Measurements from ENCODE around the gene TSPAN12. TPM values are rescaled to one million over a fixed set of nuclear protein-coding genes. Genes with fewer than 3 reads are reported as not detected.

The TSPAN12 gene
- total and polyA plus RNA-seq, 2 donors (not counting 1 experiment from before 2014, with no cell fraction given), result 1.7 to 2.7 TPM

DNA sequence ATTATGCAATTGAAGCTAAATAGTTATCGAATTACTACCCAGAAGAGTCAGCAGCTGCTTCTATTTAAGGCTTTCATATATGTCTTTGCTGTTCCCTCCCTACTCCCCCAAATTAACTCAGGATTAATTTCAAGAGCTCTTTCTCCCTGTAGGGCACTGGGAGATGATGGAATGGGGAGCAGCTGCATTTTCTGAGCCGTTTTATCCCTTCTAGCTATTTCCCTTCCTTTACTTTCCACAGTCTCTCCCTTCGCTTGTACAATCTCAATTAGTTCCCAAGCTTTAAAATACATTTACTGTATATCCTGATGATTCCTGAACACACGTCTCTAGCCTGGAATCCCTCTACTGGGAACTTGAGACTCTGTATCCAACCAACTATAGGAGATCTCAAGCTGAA lies 19.8 kb upstream of the TSPAN12 start:
- no peak for TF ChIP-seq EZH2 (IDR thresholded peaks at IDR 0.05; ENCODE audit: low read length, missing control alignments)
- TF ChIP-seq, protein P1, sequence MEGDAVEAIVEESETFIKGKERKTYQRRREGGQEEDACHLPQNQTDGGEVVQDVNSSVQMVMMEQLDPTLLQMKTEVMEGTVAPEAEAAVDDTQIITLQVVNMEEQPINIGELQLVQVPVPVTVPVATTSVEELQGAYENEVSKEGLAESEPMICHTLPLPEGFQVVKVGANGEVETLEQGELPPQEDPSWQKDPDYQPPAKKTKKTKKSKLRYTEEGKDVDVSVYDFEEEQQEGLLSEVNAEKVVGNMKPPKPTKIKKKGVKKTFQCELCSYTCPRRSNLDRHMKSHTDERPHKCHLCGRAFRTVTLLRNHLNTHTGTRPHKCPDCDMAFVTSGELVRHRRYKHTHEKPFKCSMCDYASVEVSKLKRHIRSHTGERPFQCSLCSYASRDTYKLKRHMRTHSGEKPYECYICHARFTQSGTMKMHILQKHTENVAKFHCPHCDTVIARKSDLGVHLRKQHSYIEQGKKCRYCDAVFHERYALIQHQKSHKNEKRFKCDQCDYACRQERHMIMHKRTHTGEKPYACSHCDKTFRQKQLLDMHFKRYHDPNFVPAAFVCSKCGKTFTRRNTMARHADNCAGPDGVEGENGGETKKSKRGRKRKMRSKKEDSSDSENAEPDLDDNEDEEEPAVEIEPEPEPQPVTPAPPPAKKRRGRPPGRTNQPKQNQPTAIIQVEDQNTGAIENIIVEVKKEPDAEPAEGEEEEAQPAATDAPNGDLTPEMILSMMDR (conservative IDR thresholded peaks at IDR 0.05 in 1 of 2, IDR thresholded peaks at IDR 0.05 in 1 of 2; ENCODE audit: low read depth in 1 of 2, low read length in 2 of 2), result no peak
- no peak overlapping the region for H3K27ac ChIP-seq (ENCODE audit: insufficient read depth, low read length)
- no peaks in the 10 kb centered on the region for H3K79me2 ChIP-seq (ENCODE audit: control insufficient read depth, insufficient read depth, low read length)
- no peaks in the 10 kb centered on the region for H3K9me3 ChIP-seq (ENCODE audit: control insufficient read depth, insufficient read depth, low read depth, low read length)
- no peak overlapping the region for H3K4me2 ChIP-seq (ENCODE audit: extremely low read depth, insufficient read depth, low read length)
- H3K9ac ChIP-seq (ENCODE audit: insufficient read depth, low read length), result no peak overlapping the region
- H2AFZ ChIP-seq (ENCODE audit: low read length), result no peak overlapping the region
- H3K4me3 ChIP-seq (replicated peaks in 1 of 4; ENCODE audit: control extremely low read depth in 1 of 4, insufficient read depth in 1 of 4, low read depth in 3 of 4, low read length in 4 of 4), result no peak overlapping the region
- no peaks in the 10 kb centered on the region for H3K36me3 ChIP-seq (ENCODE audit: control insufficient read depth, insufficient read depth, low read length)
- no peaks in the 10 kb centered on the region for H3K27me3 ChIP-seq (ENCODE audit: control insufficient read depth, insufficient read depth, low read length)
- peak in 1 of 2 donors; percentile 24 for DNase-seq (ENCODE audit: low read depth in 2 of 2)
- H4K20me1 ChIP-seq (ENCODE audit: control insufficient read depth, extremely low read depth, insufficient read depth, low read length), result no peaks in the 10 kb centered on the region
- H3K4me1 ChIP-seq (ENCODE audit: control insufficient read depth, extremely low read depth, insufficient read depth, low read length), result no peaks in the 10 kb centered on the region

DNA sequence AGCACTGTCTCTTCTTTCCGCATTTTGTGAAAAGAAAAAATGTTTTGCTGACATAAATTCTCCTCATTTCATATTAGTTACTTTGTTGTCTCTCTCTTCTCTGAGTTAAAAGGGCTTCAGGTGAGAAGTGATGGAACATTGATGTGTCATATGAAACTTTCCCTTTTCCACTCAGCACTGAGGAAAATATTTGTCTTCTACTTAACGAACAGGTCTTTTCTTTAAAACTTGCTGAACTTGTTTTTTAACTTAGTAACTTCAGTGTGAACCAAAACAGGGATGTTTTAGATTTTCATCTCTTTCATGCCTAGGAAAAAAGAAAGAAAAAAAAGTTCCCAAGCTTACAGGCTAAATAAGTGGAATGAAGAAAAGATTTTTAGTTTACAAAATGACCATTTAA lies 19.0 kb upstream of the TSPAN12 start:
- Histone ChIP-seq H3K9ac (ENCODE audit: insufficient read depth, low read length) (no peak overlapping the region), H2AFZ (ENCODE audit: low read length) (no peak overlapping the region), H3K4me2 (ENCODE audit: extremely low read depth, insufficient read depth, low read length) (no peak overlapping the region)

DNA sequence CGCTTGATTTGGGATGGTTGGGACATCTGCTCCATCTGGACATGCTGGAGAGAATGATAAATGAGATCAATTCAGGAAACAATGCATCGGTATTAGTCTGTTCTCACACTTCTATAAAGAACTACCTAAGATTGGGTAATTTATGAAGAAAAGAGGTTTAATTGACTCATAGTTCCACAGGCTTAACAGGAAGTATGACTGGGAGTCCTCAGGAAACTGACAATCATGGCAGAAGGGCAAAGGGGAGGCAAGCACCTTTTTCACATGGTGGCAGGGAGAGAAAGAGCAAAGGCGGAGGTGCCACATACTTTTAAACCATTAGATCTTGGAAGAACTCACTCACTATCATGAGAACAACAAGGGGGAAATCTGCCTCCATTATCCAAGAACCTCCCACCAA lies 16.8 kb upstream of the TSPAN12 start:
- Histone ChIP-seq H4K20me1 (ENCODE audit: control insufficient read depth, extremely low read depth, insufficient read depth, low read length) (no peaks in the 10 kb centered on the region), H3K4me1 (ENCODE audit: control insufficient read depth, extremely low read depth, insufficient read depth, low read length) (no peaks in the 10 kb centered on the region), H3K4me2 (ENCODE audit: extremely low read depth, insufficient read depth, low read length) (no peak overlapping the region), H3K4me3 (replicated peaks in 1 of 4; ENCODE audit: control extremely low read depth in 1 of 4, insufficient read depth in 1 of 4, low read depth in 3 of 4, low read length in 4 of 4) (no peak overlapping the region), H3K27ac (ENCODE audit: insufficient read depth, low read length) (no peak overlapping the region), H3K27me3 (ENCODE audit: control insufficient read depth, insufficient read depth, low read length) (no peaks in the 10 kb centered on the region), H3K9me3 (ENCODE audit: control insufficient read depth, insufficient read depth, low read depth, low read length) (no peaks in the 10 kb centered on the region), H3K79me2 (ENCODE audit: control insufficient read depth, insufficient read depth, low read length) (no peaks in the 10 kb centered on the region), H3K36me3 (ENCODE audit: control insufficient read depth, insufficient read depth, low read length) (no peaks in the 10 kb centered on the region), H3K9ac (ENCODE audit: insufficient read depth, low read length) (no peak overlapping the region), H2AFZ (ENCODE audit: low read length) (no peak overlapping the region)
- no peak for DNase-seq (ENCODE audit: low read depth in 2 of 2)
- TF ChIP-seq, protein P1 (conservative IDR thresholded peaks at IDR 0.05 in 1 of 2, IDR thresholded peaks at IDR 0.05 in 1 of 2; ENCODE audit: low read depth in 1 of 2, low read length in 2 of 2), result no peak
- TF ChIP-seq EZH2 (IDR thresholded peaks at IDR 0.05; ENCODE audit: low read length, missing control alignments), result no peak

More for the DNA sequence above, 19.0 kb upstream of the TSPAN12 start:
- no peak for DNase-seq (ENCODE audit: low read depth in 2 of 2)
- Histone ChIP-seq H3K36me3 (ENCODE audit: control insufficient read depth, insufficient read depth, low read length) (no peaks in the 10 kb centered on the region), H3K4me1 (ENCODE audit: control insufficient read depth, extremely low read depth, insufficient read depth, low read length) (no peaks in the 10 kb centered on the region), H3K9me3 (ENCODE audit: control insufficient read depth, insufficient read depth, low read depth, low read length) (no peaks in the 10 kb centered on the region), H3K79me2 (ENCODE audit: control insufficient read depth, insufficient read depth, low read length) (no peaks in the 10 kb centered on the region), H3K27me3 (ENCODE audit: control insufficient read depth, insufficient read depth, low read length) (no peaks in the 10 kb centered on the region), H3K4me3 (replicated peaks in 1 of 4; ENCODE audit: control extremely low read depth in 1 of 4, insufficient read depth in 1 of 4, low read depth in 3 of 4, low read length in 4 of 4) (no peak overlapping the region), H3K27ac (ENCODE audit: insufficient read depth, low read length) (no peak overlapping the region), H4K20me1 (ENCODE audit: control insufficient read depth, extremely low read depth, insufficient read depth, low read length) (no peaks in the 10 kb centered on the region)
- no peak for TF ChIP-seq EZH2 (IDR thresholded peaks at IDR 0.05; ENCODE audit: low read length, missing control alignments)
- TF ChIP-seq, protein P1 (conservative IDR thresholded peaks at IDR 0.05 in 1 of 2, IDR thresholded peaks at IDR 0.05 in 1 of 2; ENCODE audit: low read depth in 1 of 2, low read length in 2 of 2), result no peak
